ENCODE results near the gene TBC1D9.

DNA sequence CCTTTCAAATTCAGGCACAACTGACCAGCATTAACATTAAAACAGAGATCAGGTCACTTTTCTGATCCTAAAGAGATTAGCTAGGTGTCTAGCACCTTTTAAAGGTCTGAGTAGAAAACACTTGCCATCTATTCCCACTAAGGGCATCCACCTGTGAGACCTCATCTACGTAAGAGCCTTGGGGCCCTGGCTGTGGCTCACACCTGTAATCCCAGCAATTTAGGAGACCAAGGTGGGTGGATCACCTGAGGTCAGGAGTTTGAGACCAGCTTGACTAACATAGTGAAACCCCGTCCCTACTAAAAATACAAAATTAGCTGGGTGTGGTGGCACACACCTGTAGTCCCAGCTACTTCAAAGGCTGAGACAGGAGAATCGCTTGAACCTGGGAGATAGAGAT is 11.8 kb downstream of the TBC1D9 start:
- TF ChIP-seq CTBP1 (IDR thresholded peaks at IDR 0.05; ENCODE audit: borderline replicate concordance) (no peak), FOXM1 (IDR thresholded peaks at IDR 0.05; ENCODE audit: borderline replicate concordance) (no peak), L3MBTL2 (conservative IDR thresholded peaks at IDR 0.05) (no peak), LEF1 (IDR thresholded peaks at IDR 0.05; ENCODE audit: borderline replicate concordance) (no peak), TARDBP (IDR thresholded peaks at IDR 0.05) (no peak), ZNF384 (IDR thresholded peaks at IDR 0.05) (no peak), PKNOX1 (IDR thresholded peaks at IDR 0.05) (no peak), SUZ12 (IDR thresholded peaks at IDR 0.05) (no peak), SP1 (IDR thresholded peaks at IDR 0.05) (no peak), HDGF (IDR thresholded peaks at IDR 0.05; ENCODE audit: borderline replicate concordance) (no peak), BHLHE40 (IDR thresholded peaks at IDR 0.05; ENCODE audit: borderline replicate concordance) (no peak), FOXK2 (IDR thresholded peaks at IDR 0.05) (no peak), ELF4 (IDR thresholded peaks at IDR 0.05) (no peak)

Data from HEK293T (cell line).